HUES48 (cell line): Measurements from ENCODE around the gene SOS2.

Experiments
- H3K27ac ChIP-seq: one replicate; pipeline ENCODE4 v1.7.0; 2013; ENCODE audit warnings: low read depth, low read length, inconsistent platforms
- H3K27me3 ChIP-seq: 2 replicates; pipeline ENCODE4 v1.6.1; 2013; ENCODE audit warnings: mild to moderate bottlenecking, low read length; ENCODE audit not compliant: control insufficient read depth, insufficient read depth
- H3K36me3 ChIP-seq: 2 replicates; pipeline ENCODE4 v1.6.1; 2013; ENCODE audit warnings: low read length; ENCODE audit not compliant: control insufficient read depth, insufficient read depth
- H3K4me1 ChIP-seq: 2 replicates; pipeline ENCODE4 v1.6.1; 2013; ENCODE audit warnings: mild to moderate bottlenecking, low read length; ENCODE audit not compliant: control insufficient read depth, insufficient read depth
- H3K4me3 ChIP-seq: 2 replicates; pipeline ENCODE4 v1.5.1; 2013; ENCODE audit warnings: mild to moderate bottlenecking, low read depth, low read length
- H3K9ac ChIP-seq: 2 replicates; pipeline ENCODE4 v1.6.1; 2013; ENCODE audit warnings: mild to moderate bottlenecking, low read depth, low read length, moderate library complexity
- H3K9me3 ChIP-seq: 2 replicates; pipeline ENCODE4 v1.6.1; 2013; ENCODE audit warnings: low read length; ENCODE audit not compliant: control insufficient read depth, insufficient read depth

SOS2 gene

DNA sequence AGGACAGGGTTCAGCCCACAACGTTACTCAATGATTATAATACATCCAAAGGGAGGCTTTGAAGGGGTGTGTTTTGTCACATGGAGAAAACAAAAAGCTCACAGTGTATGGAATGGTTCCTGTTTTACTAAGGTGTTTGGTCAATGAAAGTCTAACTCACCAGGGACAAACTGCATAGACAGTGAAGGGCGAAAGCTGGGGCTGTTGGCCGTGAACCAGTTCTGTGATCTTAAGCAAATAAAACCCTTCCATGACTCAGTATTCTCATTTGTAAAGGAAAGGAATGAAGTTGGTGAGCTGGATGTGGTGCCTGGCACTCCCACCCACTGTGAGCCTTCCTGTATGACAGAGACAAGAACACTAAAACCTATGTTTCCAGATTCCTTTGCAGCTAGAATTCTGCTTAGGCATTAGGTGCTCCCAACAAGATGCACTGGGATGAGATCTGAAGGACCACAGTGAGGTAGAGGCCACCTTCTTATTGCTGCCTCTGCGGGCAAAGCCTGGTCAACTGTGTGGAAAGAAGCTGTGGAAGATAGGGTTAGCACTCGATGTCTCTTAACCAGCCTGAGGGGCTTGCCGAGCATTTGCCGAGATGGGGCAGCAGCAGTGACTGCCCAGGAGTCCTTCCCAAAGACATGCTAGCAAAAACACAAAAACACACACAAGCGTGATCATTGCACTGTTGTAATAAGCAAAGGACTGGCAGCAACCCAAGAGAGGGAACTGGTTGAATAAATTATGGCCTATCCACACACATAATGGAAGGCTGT, 163.5 kb downstream of the SOS2 start:
- H3K9ac ChIP-seq, result no peak overlapping the region
- H3K9me3 ChIP-seq, result no peaks in the 10 kb centered on the region
- H3K4me3 ChIP-seq, result no peak overlapping the region
- no peaks in the 10 kb centered on the region for H3K27me3 ChIP-seq
- peaks cover 1% of the 10 kb centered on the region; the same call in 1 of the 2 replicates for H3K4me1 ChIP-seq
- no peak overlapping the region for H3K27ac ChIP-seq
- no peaks in the 10 kb centered on the region for H3K36me3 ChIP-seq
